CD4-positive, alpha-beta T cell (primary cell): ENCODE results near the gene GSTCD. TPM values are rescaled to one million over a fixed set of nuclear protein-coding genes. Genes with fewer than 3 reads are reported as not detected.

Experiments used
- ATAC-seq: fragments of 200-7000 bp; cut with Tn5 transposase; one replicate; pipeline ENCODE4 v1.10.0; 2022; ENCODE audit warnings: mild to moderate bottlenecking; ENCODE audit not compliant: poor library complexity
- CTCF ChIA-PET: fragments of 350-600 bp; sonication (Branson Sonifier 250); formaldehyde crosslinking; loops from one replicate; lab custom pipeline; 2021; ENCODE audit warnings: antibody characterized with exemption, inconsistent platforms; lab: Charles Lee
- POLR2A ChIA-PET: fragments of 350-600 bp; sonication (Branson Sonifier 250); formaldehyde crosslinking; loops from one replicate; lab custom pipeline; 2021; ENCODE audit warnings: antibody characterized with exemption, inconsistent platforms; lab: Charles Lee
- DNase-seq, 14 experiments: peaks; one replicate each; pipeline ENCODE4 v3.0.0-alpha.2; 2013 to 2020; ENCODE audit warnings: mixed read lengths in 2 of 14
- H3K27ac ChIP-seq, 2 donors: one replicate each; pipeline versions ENCODE4 v1.5.1 to v1.7.0; 2013; ENCODE audit warnings: low read length in 2 of 2, low read depth in 1 of 2, mild to moderate bottlenecking in 1 of 2
- H3K27me3 ChIP-seq, 2 experiments: 1 replicate in 1 of 2; 2 replicates in 1 of 2; pipeline versions ENCODE4 v1.6.1 to v1.7.0; 2013; ENCODE audit warnings: low read length in 2 of 2, control low read depth in 1 of 2, mild to moderate bottlenecking in 1 of 2, moderate library complexity in 1 of 2; ENCODE audit not compliant: insufficient read depth in 2 of 2, control insufficient read depth in 1 of 2
- H3K36me3 ChIP-seq: one replicate; pipeline ENCODE4 v1.6.1; 2013; ENCODE audit warnings: low read length, control low read depth; ENCODE audit not compliant: insufficient read depth
- H3K4me1 ChIP-seq: one replicate; pipeline ENCODE4 v1.6.1; 2013; ENCODE audit warnings: low read length, control low read depth; ENCODE audit not compliant: insufficient read depth
- H3K4me3 ChIP-seq: one replicate; pipeline ENCODE4 v1.5.1; 2013; ENCODE audit warnings: mild to moderate bottlenecking, low read length, moderate library complexity
- H3K9me3 ChIP-seq, 2 experiments: 1 replicate in 1 of 2; 2 replicates in 1 of 2; pipeline versions ENCODE4 v1.6.1 to v1.7.0; 2013; ENCODE audit warnings: low read length in 2 of 2, mild to moderate bottlenecking in 2 of 2, control low read depth in 1 of 2, moderate library complexity in 1 of 2; ENCODE audit not compliant: control insufficient read depth in 1 of 2, insufficient read depth in 1 of 2
- H3K27ac Mint-ChIP-seq: one replicate; pipeline ENCODE4 v1.8.0; 2020; ENCODE audit warnings: mixed read lengths
- H3K27me3 Mint-ChIP-seq: one replicate; pipeline ENCODE4 v1.8.0; 2021; ENCODE audit warnings: mixed read lengths
- H3K36me3 Mint-ChIP-seq: one replicate; pipeline ENCODE4 v1.8.0; 2021; ENCODE audit warnings: low read depth, mixed read lengths
- H3K4me1 Mint-ChIP-seq: one replicate; pipeline ENCODE4 v1.8.0; 2021; ENCODE audit warnings: low read depth, mixed read lengths
- H3K4me3 Mint-ChIP-seq: one replicate; pipeline ENCODE4 v1.8.0; 2020; ENCODE audit warnings: mild to moderate bottlenecking, mixed read lengths
- H3K9me3 Mint-ChIP-seq: one replicate; pipeline ENCODE4 v1.8.0; 2020; ENCODE audit warnings: mixed read lengths
- intact Hi-C, 2 experiments: fragments of 100-400 bp; cut with DNase I in 1 of 2; cut with micrococcal nuclease in 1 of 2; formaldehyde crosslinking; loops; one replicate each; pipeline versions ENCODE4 v1.15.1 to v1.9.0; 2023 to 2025; cut with DNase I, micrococcal nuclease
- total RNA-seq, 174 experiments: library from RNA in 2 of 174; stranded (reverse) in 2 of 174; gene quantifications; one replicate each; pipeline ENCODE4 v1.2.3 and lab custom pipeline; 2021 to 2026
- TF ChIP-seq, protein P1 (sequence below): fragments of 200-600 bp; IDR thresholded peaks from one replicate; pipeline ENCODE4 v1.8.0; 2022; ENCODE audit warnings: antibody characterized with exemption, mild to moderate bottlenecking

Gene GSTCD
- total RNA-seq, 2 experiments from 2014 or later, result 5.2 to 5.3 TPM

DNA sequence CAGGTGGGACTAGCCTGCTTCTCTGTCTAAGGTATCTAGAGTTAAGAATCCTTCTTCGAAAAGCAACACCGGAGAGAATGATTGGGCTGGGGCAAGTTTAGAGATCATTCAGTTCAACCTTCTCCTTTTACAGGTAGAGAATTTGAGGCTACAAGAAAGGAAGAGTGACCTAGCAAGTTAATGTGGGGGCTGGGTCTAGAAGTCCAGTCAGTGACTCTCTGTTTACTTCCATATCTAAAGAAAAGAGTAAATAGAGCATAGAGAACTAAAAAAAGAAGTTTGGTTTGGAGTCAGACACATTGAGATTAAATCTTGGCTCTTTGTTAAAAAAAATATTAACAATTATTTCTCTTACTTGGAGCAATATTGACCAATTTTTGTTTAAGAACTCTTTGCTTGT lies 122.6 kb downstream of the GSTCD start:
- TF ChIP-seq, protein P1, sequence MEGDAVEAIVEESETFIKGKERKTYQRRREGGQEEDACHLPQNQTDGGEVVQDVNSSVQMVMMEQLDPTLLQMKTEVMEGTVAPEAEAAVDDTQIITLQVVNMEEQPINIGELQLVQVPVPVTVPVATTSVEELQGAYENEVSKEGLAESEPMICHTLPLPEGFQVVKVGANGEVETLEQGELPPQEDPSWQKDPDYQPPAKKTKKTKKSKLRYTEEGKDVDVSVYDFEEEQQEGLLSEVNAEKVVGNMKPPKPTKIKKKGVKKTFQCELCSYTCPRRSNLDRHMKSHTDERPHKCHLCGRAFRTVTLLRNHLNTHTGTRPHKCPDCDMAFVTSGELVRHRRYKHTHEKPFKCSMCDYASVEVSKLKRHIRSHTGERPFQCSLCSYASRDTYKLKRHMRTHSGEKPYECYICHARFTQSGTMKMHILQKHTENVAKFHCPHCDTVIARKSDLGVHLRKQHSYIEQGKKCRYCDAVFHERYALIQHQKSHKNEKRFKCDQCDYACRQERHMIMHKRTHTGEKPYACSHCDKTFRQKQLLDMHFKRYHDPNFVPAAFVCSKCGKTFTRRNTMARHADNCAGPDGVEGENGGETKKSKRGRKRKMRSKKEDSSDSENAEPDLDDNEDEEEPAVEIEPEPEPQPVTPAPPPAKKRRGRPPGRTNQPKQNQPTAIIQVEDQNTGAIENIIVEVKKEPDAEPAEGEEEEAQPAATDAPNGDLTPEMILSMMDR, result no peak
- H3K36me3 ChIP-seq, result no peaks in the 10 kb centered on the region
- Mint-ChIP-seq H3K27ac (no peak overlapping the region), H3K9me3 (no peaks in the 10 kb centered on the region), H3K27me3 (no peaks in the 10 kb centered on the region), H3K36me3 (peaks cover 42% of the 10 kb centered on the region), H3K4me3 (no peak overlapping the region), H3K4me1 (no peaks in the 10 kb centered on the region)
- no peak for ATAC-seq
- no peak for DNase-seq
- POLR2A ChIA-PET, result no interaction called here
- no peak overlapping the region for H3K4me3 ChIP-seq
- no peaks in the 10 kb centered on the region for H3K27me3 ChIP-seq
- no peak overlapping the region for H3K27ac ChIP-seq
- peaks cover 0 to 5% of the 10 kb centered on the region in 2 experiments for H3K9me3 ChIP-seq
- no peaks in the 10 kb centered on the region for H3K4me1 ChIP-seq
- intact Hi-C loops, result no loop called here
- CTCF ChIA-PET, result no interaction called here

DNA sequence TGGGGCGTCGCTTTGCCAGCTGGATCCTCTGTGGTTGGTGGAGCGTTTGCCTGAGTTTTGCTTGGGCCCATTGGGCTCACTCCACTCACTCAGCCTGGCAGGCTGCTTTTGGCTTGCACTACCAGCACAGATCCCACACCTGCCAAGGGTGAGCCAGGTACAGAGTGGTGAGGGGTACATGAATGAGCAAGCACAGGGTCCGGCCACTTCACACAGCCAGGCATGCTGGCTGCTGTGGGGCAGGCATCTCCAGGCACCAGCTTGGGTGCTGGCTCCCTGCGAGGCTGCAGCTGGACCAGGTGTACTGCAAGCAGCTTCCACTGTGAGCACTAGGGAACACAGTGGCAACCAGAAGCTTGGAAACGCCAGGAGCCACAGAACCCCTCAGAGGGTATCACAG lies 126.6 kb downstream of the GSTCD start:
- Histone ChIP-seq H3K9me3 (peaks cover 0 to 5% of the 10 kb centered on the region in 2 experiments), H3K27ac (no peak overlapping the region), H3K27me3 (no peaks in the 10 kb centered on the region), H3K36me3 (no peaks in the 10 kb centered on the region), H3K4me1 (no peaks in the 10 kb centered on the region), H3K4me3 (no peak overlapping the region)
- POLR2A ChIA-PET, result no interaction called here
- Mint-ChIP-seq H3K4me1 (no peaks in the 10 kb centered on the region), H3K27ac (no peak overlapping the region), H3K4me3 (no peak overlapping the region), H3K27me3 (no peaks in the 10 kb centered on the region), H3K9me3 (no peaks in the 10 kb centered on the region), H3K36me3 (peaks cover 47% of the 10 kb centered on the region)
- ATAC-seq, result no peak
- CTCF ChIA-PET, result no interaction called here
- intact Hi-C loops, result no loop called here
- DNase-seq, result no peak
- TF ChIP-seq, protein P1, result no peak

DNA sequence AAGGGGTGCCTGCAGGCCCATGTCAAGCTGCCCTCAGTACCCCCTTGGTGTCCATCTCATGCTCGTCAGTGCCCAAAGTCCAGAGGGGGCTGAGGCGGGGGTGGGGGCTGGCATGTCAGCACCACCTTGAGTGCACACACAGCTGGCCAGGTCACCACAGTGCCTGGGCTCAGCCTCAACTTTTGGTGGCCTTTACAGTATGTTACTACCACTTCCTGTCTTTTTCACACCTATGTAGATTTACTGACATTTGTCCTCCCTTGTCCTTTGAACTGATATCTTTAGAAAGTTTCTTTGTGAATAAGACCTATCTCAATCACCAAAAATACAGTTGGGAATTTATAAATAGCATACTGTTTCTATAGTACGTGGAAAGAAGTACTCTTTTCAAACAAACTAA lies 128.0 kb downstream of the GSTCD start:
- Histone ChIP-seq H3K9me3 (peaks cover 0 to 5% of the 10 kb centered on the region in 2 experiments), H3K27ac (no peak overlapping the region), H3K36me3 (no peaks in the 10 kb centered on the region), H3K4me1 (no peaks in the 10 kb centered on the region), H3K4me3 (no peak overlapping the region), H3K27me3 (no peaks in the 10 kb centered on the region)
- TF ChIP-seq, protein P1, result no peak
- intact Hi-C loops, result no loop called here
- Mint-ChIP-seq H3K4me3 (no peak overlapping the region), H3K4me1 (no peaks in the 10 kb centered on the region), H3K27ac (no peak overlapping the region), H3K9me3 (no peaks in the 10 kb centered on the region), H3K36me3 (peaks cover 43% of the 10 kb centered on the region), H3K27me3 (no peaks in the 10 kb centered on the region)
- DNase-seq, result no peak
- CTCF ChIA-PET, result no interaction called here
- POLR2A ChIA-PET, result no interaction called here
- ATAC-seq, result no peak
